H1 (cell line): ENCODE results near the gene HECTD4.

Source experiments
- CEBPB ChIP-seq: IDR thresholded peaks from 2 replicates; pipeline ENCODE4 v1.6.1; 2012; ENCODE audit warnings: low read depth, low read length
- EZH2 ChIP-seq: fragments of 200-600 bp; sonication (generic); IDR thresholded peaks from 2 replicates; pipeline ENCODE4 v1.7.1; 2012; ENCODE audit warnings: low read depth, mild to moderate bottlenecking, moderate library complexity, low read length, inconsistent platforms; ENCODE audit not compliant: severe bottlenecking
- TBP ChIP-seq: IDR thresholded peaks from 2 replicates; pipeline ENCODE4 v1.6.1; 2011; ENCODE audit warnings: low read depth, low read length, improper control_type of control experiment
- YY1 ChIP-seq: IDR thresholded peaks from 2 replicates; pipeline ENCODE4 v1.6.1; 2011; ENCODE audit warnings: low read depth, mild to moderate bottlenecking, low read length
- TF ChIP-seq, protein P1 (sequence below), 3 experiments: IDR thresholded peaks; 1 replicate in 2 of 3; 2 replicates in 1 of 3; pipeline versions ENCODE4 v1.5.1 to v1.6.1; 2011; ENCODE audit warnings: low read length in 3 of 3, mild to moderate bottlenecking in 3 of 3, inconsistent platforms in 2 of 3, low read depth in 1 of 3, moderate library complexity in 1 of 3; ENCODE audit not compliant: insufficient read depth in 1 of 3; ENCODE audit errors: control extremely low read depth in 1 of 3

DNA sequence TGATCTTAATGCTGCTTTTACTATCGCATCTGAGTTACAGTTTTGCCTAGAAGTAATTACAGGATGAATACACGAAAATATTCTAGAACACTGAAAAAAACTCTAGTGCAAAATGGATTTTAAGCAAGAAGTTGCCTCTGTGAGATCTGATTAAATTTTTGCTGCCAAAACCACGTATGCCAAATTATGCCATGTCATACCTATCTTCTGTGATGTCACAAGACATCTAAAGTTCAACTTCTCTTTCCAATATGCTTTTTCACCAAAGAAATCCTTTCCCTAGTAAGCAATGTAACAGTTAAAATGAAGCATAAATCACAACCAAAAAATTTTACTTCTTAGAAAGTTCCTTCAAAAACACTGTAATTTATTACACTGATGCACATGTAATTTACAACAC, 39.6 kb downstream of the HECTD4 start:
- TF ChIP-seq EZH2, result no peak
- TF ChIP-seq, protein P1, sequence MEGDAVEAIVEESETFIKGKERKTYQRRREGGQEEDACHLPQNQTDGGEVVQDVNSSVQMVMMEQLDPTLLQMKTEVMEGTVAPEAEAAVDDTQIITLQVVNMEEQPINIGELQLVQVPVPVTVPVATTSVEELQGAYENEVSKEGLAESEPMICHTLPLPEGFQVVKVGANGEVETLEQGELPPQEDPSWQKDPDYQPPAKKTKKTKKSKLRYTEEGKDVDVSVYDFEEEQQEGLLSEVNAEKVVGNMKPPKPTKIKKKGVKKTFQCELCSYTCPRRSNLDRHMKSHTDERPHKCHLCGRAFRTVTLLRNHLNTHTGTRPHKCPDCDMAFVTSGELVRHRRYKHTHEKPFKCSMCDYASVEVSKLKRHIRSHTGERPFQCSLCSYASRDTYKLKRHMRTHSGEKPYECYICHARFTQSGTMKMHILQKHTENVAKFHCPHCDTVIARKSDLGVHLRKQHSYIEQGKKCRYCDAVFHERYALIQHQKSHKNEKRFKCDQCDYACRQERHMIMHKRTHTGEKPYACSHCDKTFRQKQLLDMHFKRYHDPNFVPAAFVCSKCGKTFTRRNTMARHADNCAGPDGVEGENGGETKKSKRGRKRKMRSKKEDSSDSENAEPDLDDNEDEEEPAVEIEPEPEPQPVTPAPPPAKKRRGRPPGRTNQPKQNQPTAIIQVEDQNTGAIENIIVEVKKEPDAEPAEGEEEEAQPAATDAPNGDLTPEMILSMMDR (IDR thresholded peaks at IDR 0.05; ENCODE audit: control extremely low read depth in 1 of 3, insufficient read depth in 1 of 3, low read depth in 1 of 3, low read length in 3 of 3), result no peak
- no peak for TF ChIP-seq CEBPB
- TF ChIP-seq YY1, result no peak
- TF ChIP-seq TBP, result no peak
